HuH-7 (cell line): Measurements from ENCODE around the gene DUSP12.
A peak's percentile ranks its signal among the peaks of the same experiment; 100 is the strongest.
"Not testable (repeated sequence)": the region's sequence is repeated elsewhere in the genome, so short reads cannot be mapped to it uniquely, and the experiment has no call there.

Experiments used
- DNase-seq: peaks from one replicate; pipeline ENCODE4 v3.0.0; 2011; ENCODE audit warnings: low spot score

DUSP12 gene

DNA sequence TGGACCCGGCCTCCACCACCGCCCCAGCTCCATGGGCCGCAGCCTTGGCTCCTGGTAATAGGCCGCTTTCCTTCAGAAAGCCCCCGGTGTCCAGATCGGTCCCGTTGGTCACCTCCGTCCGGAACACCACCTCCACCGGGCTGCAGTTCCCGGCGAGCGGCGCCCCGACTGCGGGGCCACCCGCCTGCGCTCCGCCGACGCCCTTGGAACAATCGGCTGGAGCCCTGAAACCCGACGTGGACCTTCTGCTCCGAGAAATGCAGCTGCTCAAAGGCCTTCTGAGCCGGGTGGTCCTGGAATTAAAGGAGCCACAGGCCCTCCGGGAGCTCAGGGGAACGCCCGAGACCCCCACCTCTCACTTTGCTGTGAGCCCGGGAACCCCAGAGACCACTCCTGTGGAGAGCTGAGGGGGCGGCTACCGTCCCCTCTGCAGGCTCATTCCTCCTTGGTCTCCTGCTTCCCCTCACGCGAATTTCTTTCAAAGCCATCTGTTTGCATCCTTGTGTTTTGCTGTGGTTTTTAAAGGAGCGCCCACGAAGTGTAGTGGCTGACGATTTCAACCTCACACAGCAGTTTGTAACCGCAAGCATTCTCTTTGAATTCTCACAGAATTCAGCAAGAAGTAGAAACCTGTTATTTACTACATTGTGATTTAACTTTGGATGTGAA lies 22.2 kb upstream of the DUSP12 start:
- no peak for DNase-seq

DNA sequence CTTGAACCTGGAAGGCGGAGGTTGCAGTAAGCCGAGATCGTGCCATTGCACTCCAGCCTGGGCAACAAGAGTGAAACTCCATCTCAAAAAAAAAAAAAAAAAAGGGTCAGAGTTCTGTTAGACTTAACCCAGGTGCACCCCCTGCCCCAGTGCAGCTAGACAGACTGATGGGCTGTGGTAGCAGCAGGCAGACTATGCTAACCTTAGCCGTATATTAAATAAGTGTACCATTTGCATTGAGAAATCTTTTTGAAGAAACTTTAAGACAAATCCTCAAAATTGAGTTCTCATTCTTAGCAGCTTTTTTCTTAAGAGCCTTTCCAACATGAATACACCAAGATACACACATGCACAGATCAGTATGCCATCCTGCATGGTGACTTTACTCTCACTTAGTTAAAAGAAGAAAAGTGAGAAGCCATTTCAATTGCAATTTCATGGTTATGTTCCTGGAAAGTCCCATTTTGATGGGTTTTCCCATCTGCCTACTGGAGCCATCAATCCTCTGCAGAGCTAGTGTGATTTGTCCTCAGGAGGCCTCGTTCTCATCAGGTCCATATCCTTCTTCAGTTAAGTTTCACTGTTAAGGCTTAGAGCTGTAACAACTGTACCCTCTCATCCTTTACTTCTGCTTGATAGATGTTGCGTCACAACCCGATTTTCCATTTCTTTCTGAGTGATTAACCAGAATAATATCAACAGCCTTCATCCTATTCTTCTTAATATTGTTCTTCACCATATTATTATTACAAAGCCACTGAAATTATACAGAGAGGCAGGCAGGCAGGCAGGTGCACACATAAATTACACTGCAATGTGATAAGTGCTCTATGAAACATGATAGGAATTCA lies 21.0 kb upstream of the DUSP12 start:
- no peak for DNase-seq

DNA sequence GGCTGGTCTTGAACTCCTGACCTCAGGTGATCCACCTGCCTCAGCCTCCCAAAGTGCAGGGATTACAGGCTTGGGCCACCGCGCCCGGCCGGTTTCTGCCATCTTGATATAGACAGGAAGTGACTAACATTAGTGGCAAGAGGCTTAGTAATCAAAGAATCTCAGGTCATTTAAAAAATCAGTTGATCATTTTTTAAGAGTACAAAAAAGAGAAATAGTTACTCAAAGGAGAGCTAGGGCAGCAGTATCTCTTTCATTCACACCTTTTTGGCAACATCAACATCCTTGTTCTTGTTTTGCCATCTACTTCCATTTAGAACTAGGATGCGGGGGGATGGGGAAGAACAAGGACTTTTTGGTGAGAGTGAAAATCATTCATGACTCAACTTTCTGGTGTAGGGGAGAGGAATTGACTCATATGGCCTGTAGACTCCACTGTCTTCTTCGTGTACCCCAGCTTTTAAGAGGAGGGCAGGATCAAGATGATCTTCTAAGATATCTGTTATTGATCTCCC lies 19.5 kb upstream of the DUSP12 start:
- no peak for DNase-seq

DNA sequence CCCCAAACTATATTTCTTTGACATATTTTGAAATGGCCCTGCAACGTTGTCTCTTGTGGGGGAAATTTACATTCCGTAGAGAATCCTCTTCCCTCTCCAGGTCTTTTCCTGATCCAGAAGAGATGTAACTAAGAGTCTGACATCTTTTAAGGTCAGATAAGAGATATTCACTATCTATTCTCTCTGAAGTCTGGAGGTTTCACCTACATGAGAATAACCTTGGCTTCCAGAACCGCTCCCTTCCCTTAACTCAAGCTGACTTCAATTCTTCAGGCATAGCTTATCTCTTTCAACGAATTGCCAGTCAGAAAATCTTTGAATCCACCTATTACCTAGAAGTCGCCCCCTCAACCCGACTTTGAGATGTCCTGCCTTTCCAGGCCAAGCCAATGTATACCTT lies 18.3 kb upstream of the DUSP12 start:
- no peak for DNase-seq

DNA sequence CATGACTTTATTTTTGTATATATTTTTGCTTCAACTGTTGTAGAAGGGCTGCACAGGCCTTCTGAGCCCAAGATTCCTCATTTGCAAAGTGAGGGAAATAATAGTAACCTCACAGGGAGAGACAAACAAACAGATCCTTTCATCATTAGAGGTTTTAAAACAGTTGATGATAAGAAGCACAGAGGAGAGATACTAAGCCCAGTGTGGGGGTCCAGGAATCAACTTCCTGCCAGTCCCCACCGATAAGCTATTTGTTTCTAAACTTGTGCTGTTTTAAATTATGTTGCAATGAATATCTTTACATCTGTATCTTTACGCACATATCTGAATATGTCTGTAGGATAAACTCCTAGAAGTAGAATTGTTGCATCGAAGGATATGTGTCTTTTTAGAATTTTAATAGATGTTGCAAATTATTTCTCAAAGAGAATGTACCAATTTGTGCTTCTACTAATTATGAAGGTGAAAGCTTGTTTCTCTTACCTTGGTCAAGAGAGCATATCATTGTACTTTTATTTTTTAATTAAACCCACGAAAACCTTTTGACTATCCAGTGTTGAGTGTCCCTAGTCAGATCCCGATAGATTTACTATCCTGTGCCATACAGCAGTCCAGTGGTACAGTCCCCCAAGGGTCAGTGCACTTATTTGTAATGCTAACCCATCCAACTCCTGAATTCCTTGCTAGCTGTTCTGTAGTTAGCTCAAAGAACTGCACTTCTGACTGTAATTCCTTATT lies 17.4 kb upstream of the DUSP12 start:
- DNase-seq, result no peak

DNA sequence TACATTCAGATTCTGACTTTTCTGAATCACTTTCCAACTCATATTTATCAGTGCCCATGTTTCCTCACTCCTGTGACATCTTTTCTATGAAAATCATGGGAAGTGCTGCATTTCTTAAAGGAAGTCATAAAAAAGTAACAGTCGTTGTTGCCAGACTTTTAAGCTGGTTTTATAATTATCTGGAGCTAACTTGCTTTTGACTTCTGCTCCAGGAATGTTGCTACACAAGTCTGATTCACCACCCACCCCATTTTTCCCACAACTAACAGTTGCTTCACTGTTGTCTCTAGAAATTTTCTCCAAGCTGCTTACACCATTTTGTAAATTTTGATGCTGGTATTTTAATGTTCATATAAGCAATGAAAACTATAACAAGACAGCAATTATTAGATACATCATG lies 16.1 kb upstream of the DUSP12 start:
- no peak for DNase-seq

DNA sequence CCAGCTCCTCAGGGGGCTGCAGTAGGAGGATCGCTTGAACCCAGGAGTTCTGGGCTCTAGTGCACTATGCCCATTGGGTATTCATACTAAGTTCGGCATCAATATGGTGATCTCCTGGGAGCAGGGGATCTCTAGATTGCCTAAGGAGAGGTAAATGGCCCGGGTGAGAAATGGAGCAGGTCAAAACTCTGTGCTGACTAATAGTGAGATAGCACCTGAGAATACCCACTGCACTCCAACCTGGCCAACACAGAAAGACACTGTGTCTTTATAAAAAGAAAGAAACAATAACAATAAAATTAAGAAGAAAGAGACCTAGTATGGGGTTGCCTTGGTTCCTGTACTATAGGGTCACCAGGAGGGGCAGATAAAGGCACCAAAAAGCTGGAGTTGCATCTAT lies 13.7 kb upstream of the DUSP12 start:
- no peak for DNase-seq

DNA sequence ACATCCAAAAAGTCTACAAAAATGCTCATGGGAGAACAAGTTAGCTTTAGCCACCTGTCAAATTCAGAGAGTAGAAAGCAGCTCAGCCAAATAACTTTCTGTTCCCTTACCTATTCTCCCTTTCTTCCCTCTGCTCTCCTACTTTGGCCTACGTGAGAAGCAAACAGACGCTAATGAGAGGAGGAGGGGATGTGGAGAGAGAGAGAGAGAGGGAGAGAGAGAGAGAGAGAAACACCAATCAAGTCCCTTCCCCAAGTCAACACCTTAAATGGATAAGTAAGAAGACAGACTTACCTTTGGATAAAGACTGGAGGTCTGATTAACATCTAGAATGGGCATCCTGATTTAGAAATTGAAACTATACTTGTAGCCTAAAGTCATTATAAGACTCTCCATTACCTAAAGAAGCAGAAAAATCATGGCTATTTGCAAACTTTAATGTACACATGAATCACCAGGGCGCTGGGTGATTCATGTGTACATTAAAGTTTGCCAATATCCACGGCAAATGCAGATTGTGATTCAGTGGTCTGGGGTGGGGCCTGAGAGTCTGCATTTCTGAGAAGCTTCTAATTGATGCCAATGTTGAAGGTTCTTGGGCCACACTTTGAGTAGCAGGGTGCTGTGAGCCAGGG lies 13.1 kb upstream of the DUSP12 start:
- no peak for DNase-seq

DNA sequence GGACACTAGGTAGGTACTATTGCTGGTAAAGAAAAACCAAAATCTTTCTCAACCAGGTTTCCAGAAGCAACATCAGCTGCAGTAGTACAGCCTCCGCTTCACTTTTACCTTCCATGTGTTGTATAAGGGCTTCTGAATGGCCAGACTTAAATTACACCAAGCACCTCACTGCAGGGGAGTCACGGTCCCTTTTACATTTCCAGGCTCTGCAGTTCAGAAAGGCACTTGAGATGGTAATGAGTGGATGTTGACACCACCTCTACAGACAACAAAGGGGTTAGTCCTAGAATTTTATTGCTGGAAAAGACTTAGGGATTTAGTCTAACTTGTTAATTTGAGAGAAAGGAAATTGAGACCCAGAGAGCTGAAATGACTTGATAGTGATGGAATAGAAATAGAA lies 12.0 kb upstream of the DUSP12 start:
- no peak for DNase-seq

DNA sequence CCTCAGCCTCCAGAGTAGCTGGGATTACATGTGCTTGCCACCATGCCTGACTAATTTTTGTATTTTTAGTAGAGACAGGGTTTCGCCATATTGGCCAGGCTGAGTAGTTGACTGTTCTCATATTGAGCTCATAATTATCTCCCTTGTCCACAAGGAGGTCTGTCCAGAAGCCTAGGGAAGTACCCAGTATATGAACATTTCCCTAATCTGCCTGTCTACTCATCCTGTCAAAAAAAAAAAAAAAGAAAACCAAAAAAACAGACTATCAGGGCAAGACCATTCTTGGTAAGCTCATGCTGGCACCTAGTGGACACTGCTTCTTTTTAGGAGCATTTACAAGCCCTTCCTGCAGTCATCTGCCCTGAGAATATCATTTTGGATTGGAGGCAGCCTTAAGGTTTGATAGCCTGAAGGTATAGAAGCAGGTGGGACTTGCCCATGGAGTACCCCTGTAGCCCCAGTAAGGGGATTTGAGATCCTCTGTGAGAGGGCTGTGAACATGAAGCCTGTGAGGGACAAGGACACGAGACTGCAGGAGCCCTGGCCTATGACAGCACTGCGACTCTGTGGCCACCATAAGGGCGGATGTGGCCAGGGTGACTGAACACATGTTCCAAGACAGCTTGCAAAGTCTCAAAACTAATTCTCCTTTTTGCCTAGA lies 10.8 kb upstream of the DUSP12 start:
- DNase-seq, result peak; percentile 22

DNA sequence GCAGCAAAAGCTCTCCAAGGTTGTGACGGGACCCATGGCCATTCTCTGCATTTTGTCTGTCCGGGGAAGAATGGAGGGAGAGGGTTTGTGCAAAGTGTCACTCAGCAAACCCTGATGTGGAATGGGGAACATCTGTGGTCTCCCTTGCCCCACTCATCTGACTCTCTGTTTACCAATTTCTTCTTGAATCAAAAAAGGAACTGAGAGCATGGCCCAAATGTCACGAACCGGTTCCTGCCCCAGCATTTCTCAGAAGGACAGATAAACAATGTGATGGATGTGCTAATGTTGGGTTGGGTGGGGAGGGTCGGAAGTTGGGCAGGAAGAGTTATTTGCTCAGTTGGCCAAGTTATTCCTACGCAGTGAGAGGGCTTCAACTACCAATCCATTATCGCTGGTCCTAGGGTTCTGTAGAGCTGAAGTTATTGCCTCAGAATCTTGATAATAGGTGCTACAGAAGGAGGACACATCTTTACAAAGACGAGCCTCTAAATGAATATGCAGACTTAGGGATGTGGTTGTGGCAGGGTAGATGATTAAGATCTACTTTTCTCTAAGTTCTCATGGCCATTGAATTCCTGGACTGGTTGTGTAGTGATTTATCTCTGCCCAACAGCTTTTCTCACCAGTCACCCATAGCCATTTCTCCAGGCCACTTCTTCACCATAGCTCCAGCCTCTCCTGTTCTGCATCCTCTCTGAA lies 9.6 kb upstream of the DUSP12 start:
- no peak for DNase-seq

DNA sequence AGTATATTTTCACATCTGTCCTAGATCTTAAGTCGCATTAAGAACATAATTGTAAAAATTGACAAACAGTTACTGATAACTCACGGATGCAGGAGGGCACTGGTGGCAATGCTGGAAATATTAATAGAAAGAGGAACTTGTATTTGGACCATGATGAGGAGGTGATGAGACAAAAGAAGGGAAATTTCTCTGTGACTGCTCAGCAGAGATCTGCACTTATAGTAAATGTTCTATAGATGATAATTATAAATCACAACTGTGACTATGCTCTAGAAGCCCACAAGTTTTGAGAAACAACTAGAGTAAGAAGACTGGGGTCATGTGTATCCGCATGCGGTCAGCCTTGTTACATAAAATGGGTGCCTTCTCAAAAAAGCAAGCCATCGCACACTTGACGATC lies 8.7 kb upstream of the DUSP12 start:
- no peak for DNase-seq

DNA sequence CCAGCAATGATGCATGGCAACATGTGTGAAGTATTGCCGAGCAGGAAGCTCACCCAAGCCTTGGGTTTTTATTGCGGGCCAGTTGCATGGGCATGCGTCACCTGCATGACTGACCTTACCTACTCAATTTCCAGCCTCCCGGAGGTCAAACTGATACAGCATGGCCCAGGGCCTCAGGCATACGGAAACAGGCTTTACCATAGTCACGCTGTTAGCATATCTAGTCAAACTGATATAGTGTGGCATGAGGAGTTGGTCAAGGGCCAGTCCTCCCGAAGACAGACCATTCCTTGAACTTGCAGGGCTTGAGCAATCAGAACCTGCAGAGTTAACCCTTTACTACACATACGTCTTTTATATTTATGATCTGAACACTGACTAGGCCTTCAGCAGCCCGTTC lies 6.4 kb upstream of the DUSP12 start:
- DNase-seq, result no peak

DNA sequence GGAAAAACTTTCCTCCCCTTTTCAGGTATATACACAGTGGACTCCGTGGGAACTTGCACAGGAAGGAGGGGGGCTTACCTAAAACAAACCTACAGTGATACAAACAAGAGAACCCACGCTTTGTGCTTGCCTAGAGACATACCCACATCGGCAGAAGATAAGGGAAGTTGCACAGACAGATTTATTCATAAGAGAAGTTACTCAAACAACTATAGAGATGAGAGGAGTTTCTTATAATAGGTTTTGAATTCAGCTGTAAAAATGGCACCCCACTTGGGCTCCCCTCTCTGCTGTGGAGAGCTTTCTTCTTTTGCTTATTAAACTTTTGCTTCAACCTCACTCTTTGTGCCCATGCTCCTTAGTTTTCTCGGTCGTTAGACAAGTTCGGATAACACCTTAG lies 1.8 kb upstream of the DUSP12 start:
- no peak for DNase-seq

DNA sequence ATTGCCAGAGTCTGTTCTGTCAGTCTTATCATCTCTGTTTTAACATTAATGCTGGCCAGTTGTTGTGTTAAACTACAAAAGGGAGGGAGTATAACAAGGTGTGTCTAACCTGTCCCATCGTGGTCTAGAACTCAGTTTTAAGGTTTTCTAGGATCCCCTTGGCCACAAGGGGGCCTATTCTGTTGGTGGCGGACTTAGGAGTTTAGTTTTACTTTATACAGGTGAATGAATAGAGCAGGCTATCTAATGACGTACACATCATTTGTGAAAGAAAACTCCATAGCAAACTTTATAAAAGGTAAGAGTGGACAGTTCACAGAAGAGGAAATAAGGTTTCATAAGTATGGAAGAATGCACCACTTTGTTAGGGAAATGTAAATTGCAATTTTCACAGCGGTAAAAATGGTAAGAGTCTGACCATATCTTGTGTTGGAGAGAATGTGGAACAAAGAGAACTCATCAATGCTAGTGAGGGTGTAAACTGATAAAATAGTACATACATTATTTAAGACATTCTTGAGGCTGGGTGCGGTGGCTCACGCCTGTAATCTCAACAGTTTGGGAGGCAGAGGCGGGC lies 14.0 kb downstream of the DUSP12 start:
- peak; percentile 30 for DNase-seq

DNA sequence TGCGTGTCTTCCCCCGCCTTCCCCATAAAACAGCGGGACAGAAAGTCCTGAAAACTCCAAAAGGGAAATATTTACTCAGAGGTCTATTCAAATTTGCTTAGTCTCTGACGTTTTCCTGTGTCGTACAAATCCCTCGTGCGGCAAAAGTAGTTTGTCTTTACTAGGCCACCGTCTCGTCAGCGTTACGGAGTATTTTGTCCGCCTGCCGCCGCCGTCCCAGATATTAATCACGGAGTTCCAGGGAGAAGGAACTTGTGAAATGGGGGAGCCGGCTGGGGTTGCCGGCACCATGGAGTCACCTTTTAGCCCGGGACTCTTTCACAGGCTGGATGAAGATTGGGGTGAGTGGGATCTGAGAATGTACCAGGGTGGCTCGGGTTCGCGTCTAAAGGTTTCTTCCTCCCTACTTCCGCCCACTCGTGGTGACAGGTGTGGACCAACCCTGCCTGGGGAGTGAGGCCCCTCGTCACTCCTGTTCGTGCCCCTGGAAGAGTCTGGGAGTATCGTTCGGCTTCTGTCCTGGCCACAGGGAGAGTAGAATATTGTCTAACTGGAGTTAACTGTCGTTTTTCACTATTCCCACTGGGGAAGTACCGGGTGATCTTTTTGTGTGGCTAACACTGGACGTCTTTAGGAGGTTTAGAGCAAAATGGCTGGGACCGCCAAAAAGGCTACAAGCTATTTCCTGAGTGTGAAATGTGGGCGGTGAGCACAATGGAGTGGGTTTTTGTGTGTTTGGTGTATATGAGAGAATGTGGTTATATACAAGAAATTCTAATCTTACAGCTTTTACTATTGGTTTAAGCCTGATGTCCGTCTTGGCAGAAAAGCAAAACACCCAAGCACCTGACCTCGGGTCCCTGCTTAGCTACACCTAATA lies 16.8 kb downstream of the DUSP12 start, which contains the start of gene ATF6:
ATF6 (plus strand) TSS at position 219 of the 880 bp plus-strand sequence; CDS start at position 260, 41 bp downstream.
- peak; percentile 43 for DNase-seq

DNA sequence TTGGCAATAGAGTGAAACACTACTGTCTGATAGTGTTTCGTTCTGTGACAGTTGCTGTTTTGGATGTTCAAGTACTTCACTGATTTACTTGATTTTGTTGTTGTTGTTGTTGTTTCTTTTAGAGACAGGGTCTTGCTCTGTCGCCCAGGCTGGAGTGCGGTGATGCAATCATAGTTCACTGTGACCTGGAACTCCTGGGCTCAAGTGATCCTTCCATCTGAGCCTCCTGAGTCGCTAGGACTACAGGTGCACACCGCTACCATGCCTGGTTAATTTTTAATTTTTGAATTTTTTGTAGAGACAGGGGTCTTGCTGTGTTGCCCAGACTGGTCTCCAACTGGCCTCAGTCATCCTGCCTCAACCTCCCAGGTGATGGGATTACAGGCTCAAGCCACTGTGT lies 18.9 kb downstream of the DUSP12 start:
- DNase-seq, result no peak

DNA sequence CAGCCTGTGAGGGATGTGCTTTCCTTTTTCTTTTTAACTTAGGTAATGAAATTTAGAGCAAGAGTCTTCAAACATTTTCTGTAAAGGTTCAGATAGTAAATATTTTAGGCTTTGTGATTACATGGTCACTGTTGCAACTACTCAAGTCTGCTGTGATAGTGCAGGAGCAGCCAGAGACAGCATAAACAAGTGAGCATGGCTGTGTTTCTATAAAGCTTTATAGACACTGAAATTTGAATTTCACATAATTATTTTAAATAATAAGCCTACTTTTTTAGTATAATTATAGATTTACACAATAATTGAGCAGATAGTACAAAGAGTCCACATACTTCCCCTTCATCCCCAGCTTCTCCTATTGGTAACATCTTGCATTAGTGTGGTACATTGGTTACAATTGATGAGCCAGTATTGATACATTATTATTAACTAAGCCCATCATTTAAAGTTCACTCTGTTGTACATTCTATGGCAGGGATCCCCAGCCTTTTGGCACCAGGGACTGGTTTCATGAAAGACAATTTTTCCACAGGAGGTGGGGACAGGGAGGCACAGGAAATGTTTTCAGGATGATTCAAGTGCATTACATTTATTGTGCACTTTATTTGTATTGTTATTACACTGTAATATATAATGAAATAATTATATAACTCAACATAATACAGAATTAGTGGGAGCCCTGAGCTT lies 19.5 kb downstream of the DUSP12 start:
- DNase-seq, result no peak

DNA sequence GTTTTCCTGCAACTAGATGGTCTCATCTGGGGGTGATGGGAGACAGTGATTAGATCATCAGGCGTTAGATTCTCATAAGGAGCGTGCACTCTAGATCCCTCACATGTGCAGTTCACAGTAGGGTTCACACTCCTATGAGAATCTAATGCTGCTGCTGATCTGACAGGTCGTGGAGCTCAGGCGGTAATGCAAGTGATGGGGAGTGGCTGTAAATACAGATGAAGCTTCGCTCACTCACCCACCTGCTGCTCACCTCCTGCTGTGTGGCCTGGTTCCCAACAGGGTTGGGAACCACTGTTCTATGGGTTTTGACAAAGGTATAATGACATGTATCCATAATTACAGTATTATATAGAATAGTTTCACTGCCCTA lies 20.1 kb downstream of the DUSP12 start:
- not testable (repeated sequence) for DNase-seq
